H1 (cell line): ENCODE measurements around the gene ZNF750. TPM values are rescaled to one million over a fixed set of nuclear protein-coding genes. Genes with fewer than 3 reads are reported as not detected.

Source experiments
- CTCF ChIA-PET: fragments of 300-600 bp; sonication (Branson Sonifier 250); formaldehyde crosslinking; loops from one replicate; lab custom pipeline; 2021; ENCODE audit not compliant: partially characterized antibody; lab: Charles Lee
- POLR2A ChIA-PET: fragments of 300-600 bp; sonication (Branson Sonifier 250); formaldehyde crosslinking; loops from one replicate; lab custom pipeline; 2021; ENCODE audit warnings: inconsistent platforms; ENCODE audit not compliant: partially characterized antibody; lab: Charles Lee
- DNase-seq, 2 experiments: peaks; one replicate each; pipeline versions ENCODE4 v3.0.0 to v3.0.0-alpha.2; 2010 to 2022; ENCODE audit warnings: low spot score in 2 of 2, low read depth in 1 of 2, mixed read lengths in 1 of 2
- FAIRE-seq: peaks from 2 replicates; lab custom pipeline; 2011; peaks lifted over from hg19 to GRCh38; lab: Jason Lieb, UNC
- H2AFZ ChIP-seq: 2 replicates; pipeline ENCODE4 v1.8.1; 2012; ENCODE audit warnings: low read length, inconsistent platforms
- H2AK5ac ChIP-seq: 2 replicates; pipeline ENCODE4 v1.6.1; 2013; ENCODE audit warnings: low read depth, low read length
- H2BK120ac ChIP-seq: replicated peaks from 2 replicates; pipeline ENCODE3; 2013; ENCODE audit warnings: low read depth, low read length, inconsistent platforms
- H2BK12ac ChIP-seq: 2 replicates; pipeline ENCODE4 v1.6.1; 2013; ENCODE audit warnings: low read depth, low read length
- H2BK15ac ChIP-seq: 2 replicates; pipeline ENCODE4 v1.6.1; 2013; ENCODE audit warnings: low read length
- H2BK20ac ChIP-seq: 2 replicates; pipeline ENCODE4 v1.6.1; 2013; ENCODE audit warnings: low read length
- H2BK5ac ChIP-seq: 2 replicates; pipeline ENCODE4 v1.6.1; 2013; ENCODE audit warnings: low read depth, low read length
- H3K14ac ChIP-seq: 2 replicates; pipeline ENCODE4 v1.6.1; 2013; ENCODE audit warnings: inconsistent platforms; ENCODE audit not compliant: insufficient read length
- H3K18ac ChIP-seq: 2 replicates; pipeline ENCODE4 v1.6.1; 2013; ENCODE audit warnings: low read length; ENCODE audit errors: extremely low read depth
- H3K23ac ChIP-seq: 2 replicates; pipeline ENCODE4 v1.6.1; 2013; ENCODE audit warnings: inconsistent platforms; ENCODE audit not compliant: insufficient read length
- H3K23me2 ChIP-seq: 2 replicates; pipeline ENCODE4 v1.6.1; 2013; ENCODE audit warnings: low read depth, low read length
- H3K27ac ChIP-seq: 2 replicates; pipeline ENCODE4 v1.6.1; 2011; ENCODE audit warnings: low read depth, low read length, inconsistent platforms
- H3K27me3 ChIP-seq, 4 experiments: replicated peaks in 1 of 4; 1 replicate in 1 of 4; 2 replicates in 3 of 4; pipeline versions ENCODE4 v1.6.1 to v1.8.1; 2011 to 2013; ENCODE audit warnings: low read length in 3 of 4, mild to moderate bottlenecking in 3 of 4, inconsistent platforms in 2 of 4, mixed read lengths in 2 of 4, moderate library complexity in 1 of 4; ENCODE audit not compliant: control insufficient read depth in 3 of 4, insufficient read depth in 3 of 4; ENCODE audit errors: extremely low read depth in 1 of 4
- H3K36me3 ChIP-seq, 4 experiments: 2 replicates each; pipeline versions ENCODE4 v1.6.1 to v1.8.1; 2011 to 2013; ENCODE audit warnings: mild to moderate bottlenecking in 4 of 4, low read length in 3 of 4, moderate library complexity in 2 of 4, control low read depth in 1 of 4, inconsistent platforms in 1 of 4; ENCODE audit not compliant: insufficient read depth in 4 of 4, control insufficient read depth in 2 of 4
- H3K4ac ChIP-seq: replicated peaks from 2 replicates; pipeline ENCODE3; 2013; ENCODE audit warnings: low read length, low read depth, mixed read lengths, inconsistent platforms; ENCODE audit not compliant: insufficient read length
- H3K4me1 ChIP-seq, 4 experiments: replicated peaks in 1 of 4; 1 replicate in 1 of 4; 2 replicates in 3 of 4; pipeline versions ENCODE4 v1.6.1 to v1.8.1; 2011 to 2013; ENCODE audit warnings: low read length in 3 of 4, inconsistent platforms in 2 of 4, mixed read lengths in 1 of 4; ENCODE audit not compliant: insufficient read depth in 4 of 4, control insufficient read depth in 3 of 4
- H3K4me2 ChIP-seq, 2 experiments: 2 replicates each; pipeline versions ENCODE4 v1.6.1 to v1.8.1; 2011 to 2013; ENCODE audit warnings: low read depth in 2 of 2, low read length in 2 of 2, control low read depth in 1 of 2, inconsistent platforms in 1 of 2, mild to moderate bottlenecking in 1 of 2; ENCODE audit not compliant: insufficient read depth in 1 of 2
- H3K4me3 ChIP-seq, 4 experiments: fragments of 200-600, 300-600 bp in 1 of 4; sonication (generic), shearing (Covaris generic), sonication (Bioruptor Twin) in 1 of 4; 2 replicates each; pipeline versions ENCODE4 v1.5.1 to v1.8.1; 2011 to 2016; ENCODE audit warnings: low read length in 4 of 4, low read depth in 3 of 4, control low read depth in 2 of 4, inconsistent platforms in 2 of 4, mild to moderate bottlenecking in 2 of 4, mixed read lengths in 1 of 4, moderate library complexity in 1 of 4; ENCODE audit not compliant: insufficient read depth in 2 of 4; ENCODE audit errors: extremely low read depth in 1 of 4
- H3K56ac ChIP-seq: replicated peaks from 2 replicates; pipeline ENCODE3; 2013; ENCODE audit warnings: low read depth, mild to moderate bottlenecking, mixed read lengths, low read length, inconsistent platforms; ENCODE audit not compliant: insufficient read length
- H3K79me1 ChIP-seq: 2 replicates; pipeline ENCODE4 v1.6.1; 2013; ENCODE audit warnings: low read depth, low read length, control low read depth
- H3K79me2 ChIP-seq, 2 experiments: 2 replicates each; pipeline versions ENCODE4 v1.6.1 to v1.8.1; 2012 to 2013; ENCODE audit warnings: low read length in 2 of 2, mild to moderate bottlenecking in 2 of 2, inconsistent platforms in 1 of 2; ENCODE audit not compliant: insufficient read depth in 2 of 2, control insufficient read depth in 1 of 2
- H3K9ac ChIP-seq, 4 experiments: replicated peaks in 1 of 4; 1 replicate in 1 of 4; 2 replicates in 3 of 4; pipeline versions ENCODE4 v1.6.1 to v1.8.1; 2011 to 2013; ENCODE audit warnings: low read depth in 3 of 4, low read length in 3 of 4, control low read depth in 2 of 4, mild to moderate bottlenecking in 2 of 4, moderate library complexity in 2 of 4, inconsistent platforms in 1 of 4; ENCODE audit errors: extremely low read depth in 1 of 4
- H3K9me3 ChIP-seq, 2 experiments: 2 replicates each; pipeline versions ENCODE4 v1.6.1 to v1.8.1; 2012 to 2013; ENCODE audit warnings: mild to moderate bottlenecking in 2 of 2, moderate library complexity in 2 of 2, control low read depth in 1 of 2, inconsistent platforms in 1 of 2, low read depth in 1 of 2, low read length in 1 of 2, mixed read lengths in 1 of 2; ENCODE audit not compliant: insufficient read depth in 2 of 2
- H4K20me1 ChIP-seq, 2 experiments: replicated peaks in 1 of 2; 2 replicates each; pipeline versions ENCODE3 to v1.8.1; 2011 to 2013; ENCODE audit warnings: inconsistent platforms in 2 of 2, low read length in 2 of 2, mild to moderate bottlenecking in 1 of 2; ENCODE audit not compliant: insufficient read depth in 2 of 2, control insufficient read depth in 1 of 2
- H4K5ac ChIP-seq: 2 replicates; pipeline ENCODE4 v1.6.1; 2013; ENCODE audit warnings: low read length, low read depth, mixed read lengths, inconsistent platforms; ENCODE audit not compliant: insufficient read length
- H4K8ac ChIP-seq: 2 replicates; pipeline ENCODE4 v1.8.0; 2013; ENCODE audit warnings: mild to moderate bottlenecking, moderate library complexity, low read length, inconsistent platforms; ENCODE audit not compliant: insufficient read depth; ENCODE audit errors: extremely low read depth
- H4K91ac ChIP-seq: replicated peaks from 2 replicates; pipeline ENCODE3; 2013; ENCODE audit warnings: low read length, mixed read lengths, inconsistent platforms; ENCODE audit not compliant: insufficient read length
- JUND ChIP-seq: IDR thresholded peaks from 2 replicates; pipeline ENCODE4 v1.6.1; 2011; ENCODE audit warnings: mild to moderate bottlenecking, improper control_type of control experiment, low read length
- WGBS, 2 experiments: shearing (Covaris generic) in 1 of 2; methylation state at CpG; one replicate each; pipeline versions ENCODE4 v1.1.6 to v1.1.7; 2013 to 2015; ENCODE audit warnings: low lambda C conversion rate in 2 of 2, mixed read lengths in 2 of 2, inconsistent platforms in 1 of 2, low coverage in 1 of 2, missing lambda C conversion rate in 1 of 2; ENCODE audit not compliant: insufficient replicate concordance in 2 of 2, insufficient coverage in 1 of 2, insufficient read length in 1 of 2; ENCODE audit errors: extremely low coverage in 1 of 2, missing lambda C conversion rate in 1 of 2; 5-methylcytosine and 5-hydroxymethylcytosine counted together
- polyA plus RNA-seq, 7 experiments: library from polyadenylated mRNA; depleted of rRNA in 3 of 7; stranded (reverse) in 5 of 7; unstranded in 2 of 7; fragments of >200 nt in 5 of 7; fragments of 200-250 nt in 2 of 7; gene quantifications; 1 replicate in 5 of 7; 2 replicates in 1 of 7; 4 replicates in 1 of 7; pipeline versions ENCODE4 v1.2.1 to v1.2.3, GENCODE V29; 2011 to 2013; ENCODE audit warnings: missing spikeins in 2 of 7, mixed read lengths in 2 of 7
- total RNA-seq: library from RNA; stranded (reverse); fragmentation: NEBNext Ultra II Directional; extraction: Animal tissue kit (Norgen Biotek cat#: 25700); gene quantifications from 2 replicates; pipeline ENCODE4 v1.2.1, GENCODE V29; 2021

ZNF750 gene
- total and polyA plus RNA-seq, 2 of the 8 experiments (the other 6 are each of a cell fraction or from before 2014, with no cell fraction given), result not detected

DNA sequence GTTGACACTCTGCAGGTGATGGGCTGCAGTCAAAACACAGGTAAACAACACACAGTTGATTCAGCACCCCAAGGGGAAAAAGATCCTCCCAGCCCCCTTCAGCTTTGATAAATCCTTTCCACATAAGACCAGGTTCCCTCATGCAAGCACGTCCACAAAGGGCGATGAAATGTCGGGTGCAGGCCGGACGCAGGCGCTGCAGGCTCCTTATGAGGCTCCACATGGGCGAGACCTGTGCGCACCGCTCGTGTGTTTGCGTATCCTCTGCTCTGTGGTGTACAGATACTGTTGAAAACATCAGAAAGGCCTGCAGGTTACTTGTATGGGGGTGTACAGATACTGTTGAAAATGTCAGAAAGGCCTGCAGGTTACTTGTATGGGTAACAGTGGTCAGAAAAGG is 14.4 kb upstream of the ZNF750 start:
- Histone ChIP-seq H3K4ac (no peak overlapping the region), H3K27ac (no peak overlapping the region), H3K27me3 (no peaks in the 10 kb centered on the region), H3K56ac (no peak overlapping the region), H3K79me2 (no peaks in the 10 kb centered on the region; a peak in 1 of 4 replicates), H4K91ac (no peak overlapping the region), H2BK12ac (no peak overlapping the region), H3K14ac (no peak overlapping the region), H3K4me1 (no peaks in the 10 kb centered on the region), H2BK120ac (no peak overlapping the region), H2BK20ac (no peak overlapping the region), H4K8ac (no peak overlapping the region), H3K18ac (no peak overlapping the region), H2AFZ (no peak overlapping the region), H2AK5ac (no peak overlapping the region), H3K9ac (no peak overlapping the region), H3K9me3 (peaks cover 0 to 4% of the 10 kb centered on the region in 2 experiments; a peak in 1 of 4 replicates), H2BK15ac (no peak overlapping the region), H3K79me1 (peaks cover 2% of the 10 kb centered on the region; the same call in 1 of the 2 replicates), H3K4me2 (no peak overlapping the region), H3K23ac (no peak overlapping the region), H3K4me3 (no peak overlapping the region), H3K36me3 (peaks cover 0 to 10% (median 4%) of the 10 kb centered on the region in 4 experiments; a peak in 5 of 8 replicates), H2BK5ac (no peak overlapping the region; the same call in 1 of the 2 replicates), H4K5ac (no peak overlapping the region), H3K23me2 (no peaks in the 10 kb centered on the region), H4K20me1 (peaks cover 8 to 9% of the 10 kb centered on the region in 2 experiments)
- POLR2A ChIA-PET, result no interaction called here
- FAIRE-seq (no peak), DNase-seq (no peak)
- no peak for TF ChIP-seq JUND
- CTCF ChIA-PET, result interaction anchor here (0.8 to 2.4 kb wide), 7 partner anchors 9 to 73 kb away, joined by 3 to 10 read pairs (median 5); no protein-coding TSS in a partner anchor
- 96% methylated on average over 11 of the region's 11 CpGs; no CpG with 5 or more reads in 1 of the 2 experiments for WGBS, 2 experiments
